GM18526 (cell line): ENCODE measurements around the gene CHN1.

ENCODE experiments used
- POLR2A ChIP-seq: IDR thresholded peaks from 3 replicates; pipeline ENCODE4 v1.6.1; 2011; ENCODE audit not compliant: insufficient read length; ENCODE audit errors: extremely low read depth

CHN1 gene

GRCh38 chr2:174967691-174968260, 37.4 kb downstream of the CHN1 start:
- no peak for TF ChIP-seq POLR2A

DNA sequence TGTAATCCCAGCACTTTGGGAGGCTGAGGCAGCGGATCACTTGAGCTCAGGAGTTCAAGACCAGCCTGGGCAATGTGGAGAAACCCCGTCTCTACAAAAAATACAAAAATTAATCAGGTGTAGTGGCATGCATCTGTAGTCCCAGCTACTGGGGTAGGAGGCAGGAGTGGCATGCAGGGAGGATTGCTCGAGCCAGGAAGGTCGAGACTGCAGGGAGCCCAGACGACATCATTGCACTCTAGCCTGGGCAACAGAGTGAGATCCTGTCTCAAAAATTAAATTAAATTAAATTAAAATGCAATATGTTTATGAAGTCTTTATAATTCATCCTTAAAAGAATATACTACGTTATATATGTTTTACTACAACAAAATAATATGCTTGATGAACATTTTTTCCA, 38.1 kb downstream of the CHN1 start:
- TF ChIP-seq POLR2A: no peak

DNA sequence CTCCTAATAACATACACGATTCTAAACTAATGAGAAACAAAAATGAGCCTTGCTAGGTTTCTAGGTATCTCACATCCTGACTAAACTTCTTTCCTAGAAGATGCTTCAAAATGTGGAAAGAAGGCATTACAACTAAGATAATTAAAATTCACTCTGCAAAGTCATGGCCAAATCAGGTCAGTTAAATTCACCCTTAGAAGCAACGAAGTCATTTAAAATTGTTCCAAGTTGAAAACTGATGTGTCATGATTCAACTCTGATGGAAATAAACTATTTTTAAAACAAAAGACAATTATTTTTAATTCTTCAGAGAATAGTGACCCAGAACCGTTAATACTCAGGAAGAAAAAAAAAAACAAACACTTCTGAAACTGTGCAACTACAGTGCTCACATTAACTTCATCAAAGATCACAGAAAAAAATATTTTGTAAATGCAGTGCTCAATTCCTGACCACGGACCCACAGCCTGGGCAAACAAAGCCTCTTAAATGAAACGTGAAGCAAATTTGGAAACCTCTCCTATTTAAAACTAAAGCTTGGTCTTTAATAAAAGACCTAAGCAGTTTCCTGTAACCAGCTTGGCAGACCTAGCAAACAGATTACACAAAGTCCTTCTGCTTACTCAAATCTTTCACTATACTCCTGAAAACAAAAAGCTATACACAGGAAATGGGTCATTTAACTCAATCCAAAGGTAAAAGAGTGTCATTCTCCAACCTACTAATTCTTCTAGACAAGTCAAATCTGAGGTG, 39.0 kb downstream of the CHN1 start:
- TF ChIP-seq POLR2A: no peak

DNA sequence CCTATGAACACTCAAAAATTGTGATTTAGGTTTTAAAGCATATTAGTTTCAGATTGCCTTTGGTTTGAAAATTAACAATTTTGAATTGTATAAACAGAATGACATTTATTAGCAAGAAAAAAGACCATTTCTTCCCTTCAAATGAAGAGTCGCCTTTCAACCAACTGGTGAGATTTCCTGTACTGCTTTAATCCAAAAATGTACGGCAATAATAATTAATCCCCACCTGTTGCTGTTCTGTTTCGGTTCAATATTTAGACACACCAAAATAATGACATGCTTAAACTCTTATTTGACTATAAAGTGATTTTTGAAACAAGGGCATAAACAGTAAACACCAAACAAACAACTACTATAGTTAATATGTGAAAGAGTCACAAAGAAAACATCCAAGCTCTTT, 39.6 kb downstream of the CHN1 start:
- no peak for TF ChIP-seq POLR2A

GRCh38 chr2:174964404-174964803, 40.8 kb downstream of the CHN1 start:
- TF ChIP-seq POLR2A: no peak

DNA sequence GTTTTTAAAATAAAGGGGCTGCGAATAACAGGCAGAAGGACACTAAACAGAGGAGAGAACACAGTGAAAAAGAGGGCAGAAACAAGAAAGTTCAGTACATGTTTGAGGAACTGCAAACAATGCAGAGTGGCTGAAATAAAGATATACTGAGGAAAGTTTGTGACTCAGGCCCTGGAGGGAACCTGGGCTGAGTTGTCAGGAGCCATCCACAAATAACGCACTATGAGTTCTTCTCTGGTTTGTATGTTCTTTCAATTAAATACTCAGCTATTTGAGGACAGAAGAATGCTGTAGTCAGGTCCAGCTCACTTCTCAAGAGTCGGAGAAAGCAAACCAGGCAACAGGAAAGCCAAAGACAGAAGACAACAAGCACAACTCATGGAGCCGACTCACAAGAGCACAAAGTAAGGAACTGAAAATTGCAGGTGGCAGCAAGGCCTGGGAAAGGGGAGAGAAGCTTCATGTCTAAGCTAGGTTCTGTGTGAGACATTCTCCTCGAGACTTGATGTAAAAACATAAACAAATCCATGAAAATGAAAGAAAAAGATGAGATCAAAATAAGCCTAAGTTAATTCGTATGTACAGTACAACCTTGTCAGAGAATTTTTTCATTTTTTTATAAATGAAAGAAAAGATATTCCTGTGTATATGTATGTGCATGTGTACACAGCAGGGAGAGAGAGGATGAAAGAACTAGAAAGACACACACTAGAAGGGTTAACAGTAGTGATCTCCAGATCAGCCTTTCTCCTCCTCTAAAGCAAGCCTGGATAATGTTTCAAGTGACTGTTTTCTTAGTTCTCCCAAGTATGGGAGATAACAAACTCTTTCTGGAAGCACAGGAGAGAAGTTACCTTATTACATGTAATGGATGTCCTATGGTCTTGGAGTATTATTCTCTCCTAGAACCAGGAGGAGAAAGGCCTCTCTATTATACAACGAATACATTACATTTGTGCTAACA, 41.5 kb downstream of the CHN1 start:
- TF ChIP-seq POLR2A: no peak

GRCh38 chr2:174959787-174960186, 45.4 kb downstream of the CHN1 start:
- no peak for TF ChIP-seq POLR2A

DNA sequence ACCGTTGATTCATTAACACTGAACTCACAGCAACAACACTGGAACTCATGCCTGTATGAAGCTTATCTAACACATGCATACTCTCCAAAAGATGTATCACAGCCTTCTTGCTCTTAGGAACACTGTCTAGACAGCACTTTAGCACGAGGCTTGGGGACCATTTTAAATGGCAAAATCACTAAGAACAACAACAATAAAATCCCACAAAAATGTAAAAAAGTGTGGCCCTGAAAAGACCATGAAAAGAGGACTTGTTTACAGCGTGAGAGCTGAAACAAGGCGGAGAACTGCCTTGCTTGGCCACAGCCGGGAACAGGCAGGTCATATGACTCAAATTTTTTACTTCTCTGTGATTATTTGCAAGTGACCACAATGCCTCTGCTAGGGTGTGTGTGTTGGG, 48.1 kb downstream of the CHN1 start:
- TF ChIP-seq POLR2A: no peak

- TF ChIP-seq POLR2A: no peak
Measured at GRCh38 chr2:174952607-174953006, 52.6 kb downstream of the CHN1 start.

- TF ChIP-seq POLR2A: no peak
Measured at GRCh38 chr2:174951745-174952144, 53.4 kb downstream of the CHN1 start.

DNA sequence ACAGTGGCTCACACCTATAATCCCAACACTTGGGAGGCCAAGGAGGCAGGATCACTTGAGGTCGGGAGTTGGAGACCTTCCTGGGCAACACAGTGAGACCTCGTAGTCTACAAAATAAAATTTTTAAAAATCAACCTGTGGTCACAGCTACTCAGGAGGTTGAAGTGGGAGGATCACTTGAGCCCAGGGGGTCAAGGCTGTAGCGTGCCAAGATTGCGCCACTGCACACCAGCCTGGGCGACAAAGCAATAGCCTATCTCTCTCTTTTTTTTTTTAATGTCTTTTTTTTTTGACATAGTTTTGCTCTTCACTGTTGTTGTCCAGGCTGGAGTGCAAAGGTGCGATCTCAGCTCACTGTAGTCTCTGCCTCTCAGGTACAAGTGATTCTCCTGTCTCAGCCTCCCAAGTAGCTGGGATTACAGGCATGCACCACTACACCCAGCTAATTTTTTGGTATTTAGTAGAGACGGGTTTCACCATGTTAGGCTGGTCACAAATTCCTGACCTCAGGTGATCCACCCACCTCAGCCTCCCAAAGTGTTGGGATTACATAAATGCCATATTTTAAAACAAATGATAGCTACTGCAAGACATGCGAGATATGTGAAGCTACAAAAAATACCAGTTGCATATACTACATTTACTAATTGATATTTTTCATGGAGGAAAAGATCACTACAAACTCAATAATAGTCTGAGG, 55.0 kb downstream of the CHN1 start:
- TF ChIP-seq POLR2A: no peak

DNA sequence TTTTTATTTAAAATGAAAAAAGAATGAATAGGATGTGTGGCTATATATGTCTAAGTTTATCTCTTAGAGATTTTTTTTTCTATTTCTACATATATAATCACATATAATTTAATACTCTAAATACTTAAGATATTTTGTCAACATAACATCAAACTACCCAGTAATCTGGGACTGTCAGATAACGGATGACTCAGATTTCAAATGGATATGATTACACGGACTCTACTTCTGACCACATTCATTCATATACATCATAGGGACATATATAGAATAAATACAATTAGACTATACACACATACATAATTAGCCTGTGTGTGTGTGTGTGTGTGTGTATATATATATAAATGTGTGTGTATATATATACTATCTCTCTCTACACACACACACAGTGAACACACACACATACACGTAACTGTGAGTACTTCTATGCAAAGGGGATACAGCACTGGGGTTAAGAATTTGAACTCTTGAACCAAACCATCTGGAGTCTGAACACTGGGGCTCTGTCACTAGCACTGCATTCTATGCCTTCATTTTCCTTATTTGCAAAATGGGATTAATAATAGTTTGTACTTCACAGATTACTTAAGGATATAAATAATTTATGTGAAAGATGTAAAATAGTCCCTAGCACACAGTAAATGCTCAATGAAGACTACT, 59.5 kb downstream of the CHN1 start:
- no peak for TF ChIP-seq POLR2A

DNA sequence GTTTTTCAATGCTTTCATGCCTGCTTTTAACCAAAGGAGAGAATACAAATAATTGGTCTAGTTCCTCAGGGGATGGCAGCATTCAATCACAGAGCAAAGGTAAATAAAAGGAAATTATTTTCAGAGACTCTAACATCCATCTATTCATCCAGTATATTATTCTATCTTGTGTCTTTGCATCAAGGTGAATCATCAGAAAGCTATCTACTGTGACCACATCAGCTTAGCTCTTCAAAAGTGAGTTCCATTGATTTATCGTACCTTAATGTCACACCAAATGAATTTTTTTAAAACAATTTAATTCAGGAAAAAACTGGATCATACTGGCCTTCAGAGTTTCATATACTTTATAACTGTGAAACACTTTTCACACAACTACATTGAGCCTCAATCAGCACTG, 66.1 kb downstream of the CHN1 start:
- TF ChIP-seq POLR2A: no peak

GRCh38 chr2:174931724-174932123, 73.5 kb downstream of the CHN1 start:
- TF ChIP-seq POLR2A: no peak

DNA sequence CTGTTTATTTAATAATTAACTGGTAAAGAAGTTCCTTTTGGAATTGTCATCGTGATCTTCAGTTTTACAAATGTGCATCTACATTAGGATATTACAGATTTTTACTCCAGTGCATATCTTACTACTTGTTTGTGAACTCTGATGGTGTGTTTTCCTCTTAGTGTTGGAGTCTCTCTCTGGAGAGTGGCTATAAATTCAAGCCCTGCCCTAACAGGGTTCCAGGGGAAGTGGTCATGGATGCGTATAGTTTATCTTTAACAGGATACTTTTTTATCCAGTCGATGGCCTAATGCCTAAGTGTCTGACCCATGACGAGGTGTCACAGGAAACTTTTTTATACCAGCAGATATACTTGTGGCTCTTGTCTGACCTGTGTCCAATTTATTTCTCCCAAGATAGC, 75.4 kb downstream of the CHN1 start:
- no peak for TF ChIP-seq POLR2A
